Mucosa of stomach (tissue), 1 donor: Measurements from ENCODE around the gene SCCPDH.
"Not testable (repeated sequence)": the region's sequence is repeated elsewhere in the genome, so short reads cannot be mapped to it uniquely, and the experiment has no call there.

Experiments used
- H3K27me3 ChIP-seq: one replicate; pipeline ENCODE4 v1.7.0; 2013; ENCODE audit warnings: mild to moderate bottlenecking, low read length; ENCODE audit not compliant: control insufficient read depth, insufficient read depth
- H3K36me3 ChIP-seq: one replicate; pipeline ENCODE4 v1.7.0; 2013; ENCODE audit warnings: low read length; ENCODE audit not compliant: control insufficient read depth, insufficient read depth
- H3K4me1 ChIP-seq: one replicate; pipeline ENCODE4 v1.7.0; 2013; ENCODE audit warnings: mild to moderate bottlenecking, low read length; ENCODE audit not compliant: control insufficient read depth, insufficient read depth
- H3K4me3 ChIP-seq: one replicate; pipeline ENCODE4 v1.7.0; 2013; ENCODE audit warnings: low read length
- H3K9ac ChIP-seq: one replicate; pipeline ENCODE4 v1.7.0; 2013; ENCODE audit warnings: mild to moderate bottlenecking, low read length, moderate library complexity
- H3K9me3 ChIP-seq: one replicate; pipeline ENCODE4 v1.7.0; 2013; ENCODE audit warnings: mild to moderate bottlenecking, low read length, moderate library complexity; ENCODE audit not compliant: control insufficient read depth
- donor health status: Pancreatic carcinoma.

Gene SCCPDH

GRCh38 chr1:246691622-246692495 is 32.4 kb upstream of the SCCPDH start:
- Histone ChIP-seq H3K36me3 (no peaks in the 10 kb centered on the region), H3K9ac (no peak overlapping the region), H3K4me3 (no peak overlapping the region), H3K9me3 (no peaks in the 10 kb centered on the region), H3K27me3 (no peaks in the 10 kb centered on the region), H3K4me1 (peaks cover 22% of the 10 kb centered on the region)

GRCh38 chr1:246694213-246694895 is 29.9 kb upstream of the SCCPDH start:
- H3K4me1 ChIP-seq: peaks cover 28% of the 10 kb centered on the region
- H3K9ac ChIP-seq, H3K4me3 ChIP-seq, H3K27me3 ChIP-seq, H3K36me3 ChIP-seq, H3K9me3 ChIP-seq: not testable (repeated sequence)

- H3K4me1 ChIP-seq: peaks cover 24% of the 10 kb centered on the region
- no peaks in the 10 kb centered on the region for H3K9me3 ChIP-seq
- no peak overlapping the region for H3K9ac ChIP-seq
- H3K36me3 ChIP-seq: no peaks in the 10 kb centered on the region
- H3K4me3 ChIP-seq: no peak overlapping the region
- no peaks in the 10 kb centered on the region for H3K27me3 ChIP-seq
Measured at GRCh38 chr1:246695136-246695535, 29.1 kb upstream of the SCCPDH start.

- Histone ChIP-seq H3K36me3 (no peaks in the 10 kb centered on the region), H3K9me3 (no peaks in the 10 kb centered on the region), H3K4me1 (peaks cover 24% of the 10 kb centered on the region), H3K4me3 (no peak overlapping the region), H3K9ac (no peak overlapping the region), H3K27me3 (no peaks in the 10 kb centered on the region)
Measured at GRCh38 chr1:246695666-246696065, 28.5 kb upstream of the SCCPDH start.

GRCh38 chr1:246698466-246699094 is 25.6 kb upstream of the SCCPDH start:
- Histone ChIP-seq H3K9me3 (no peaks in the 10 kb centered on the region), H3K36me3 (no peaks in the 10 kb centered on the region), H3K9ac (peak overlapping the region; percentile 60), H3K4me1 (peaks cover 28% of the 10 kb centered on the region), H3K27me3 (no peaks in the 10 kb centered on the region), H3K4me3 (no peak overlapping the region)

GRCh38 chr1:246699095-246699735 is 25.0 kb upstream of the SCCPDH start:
- Histone ChIP-seq H3K4me3 (no peak overlapping the region), H3K9ac (peak overlapping the region; percentile 60), H3K27me3 (no peaks in the 10 kb centered on the region), H3K36me3 (no peaks in the 10 kb centered on the region), H3K9me3 (no peaks in the 10 kb centered on the region), H3K4me1 (peaks cover 33% of the 10 kb centered on the region)

GRCh38 chr1:246703581-246703980 is 20.6 kb upstream of the SCCPDH start:
- Histone ChIP-seq H3K36me3 (no peaks in the 10 kb centered on the region), H3K4me3 (no peak overlapping the region), H3K4me1 (peaks cover 15% of the 10 kb centered on the region), H3K27me3 (no peaks in the 10 kb centered on the region), H3K9ac (no peak overlapping the region), H3K9me3 (no peaks in the 10 kb centered on the region)

- Histone ChIP-seq H3K4me3 (no peak overlapping the region), H3K9me3 (no peaks in the 10 kb centered on the region), H3K36me3 (no peaks in the 10 kb centered on the region), H3K27me3 (no peaks in the 10 kb centered on the region), H3K4me1 (peaks cover 25% of the 10 kb centered on the region), H3K9ac (no peak overlapping the region)
Measured at GRCh38 chr1:246705368-246705767, 18.8 kb upstream of the SCCPDH start.

- no peaks in the 10 kb centered on the region for H3K36me3 ChIP-seq
- no peak overlapping the region for H3K9ac ChIP-seq
- H3K4me1 ChIP-seq: peaks cover 28% of the 10 kb centered on the region
- H3K9me3 ChIP-seq: no peaks in the 10 kb centered on the region
- no peaks in the 10 kb centered on the region for H3K27me3 ChIP-seq
- no peak overlapping the region for H3K4me3 ChIP-seq
Measured at GRCh38 chr1:246708166-246708565, 16.0 kb upstream of the SCCPDH start.

- H3K27me3 ChIP-seq: no peaks in the 10 kb centered on the region
- H3K36me3 ChIP-seq: no peaks in the 10 kb centered on the region
- peaks cover 19% of the 10 kb centered on the region for H3K4me1 ChIP-seq
- no peaks in the 10 kb centered on the region for H3K9me3 ChIP-seq
- H3K9ac ChIP-seq: no peak overlapping the region
- no peak overlapping the region for H3K4me3 ChIP-seq
Measured at GRCh38 chr1:246709196-246709595, 15.0 kb upstream of the SCCPDH start.

- H3K36me3 ChIP-seq: no peaks in the 10 kb centered on the region
- H3K27me3 ChIP-seq: no peaks in the 10 kb centered on the region
- peaks cover 19% of the 10 kb centered on the region for H3K4me1 ChIP-seq
- H3K9ac ChIP-seq: no peak overlapping the region
- no peaks in the 10 kb centered on the region for H3K9me3 ChIP-seq
- H3K4me3 ChIP-seq: peak overlapping the region; percentile 42
Measured at GRCh38 chr1:246709835-246710234, 14.4 kb upstream of the SCCPDH start.
